Neuronal stem cell (in vitro differentiated cells): Measurements from ENCODE around the gene ELANE.
A peak's percentile ranks its signal among the peaks of the same experiment; 100 is the strongest.

Source experiments
- DNase-seq: peaks from one replicate; pipeline ENCODE4 v3.0.0-alpha.2; 2013; ENCODE audit warnings: low spot score
- H2AFZ ChIP-seq: one replicate; pipeline ENCODE4 v1.6.1; 2013; ENCODE audit warnings: mild to moderate bottlenecking, low read length, inconsistent platforms
- H2AK5ac ChIP-seq: 2 replicates; pipeline ENCODE4 v1.6.1; 2013; ENCODE audit warnings: low read depth, mild to moderate bottlenecking, inconsistent platforms, low read length, moderate library complexity, mixed read lengths
- H2BK120ac ChIP-seq: 2 replicates; pipeline ENCODE4 v1.6.1; 2013; ENCODE audit warnings: low read depth, mild to moderate bottlenecking, inconsistent platforms, low read length, moderate library complexity, mixed read lengths
- H2BK12ac ChIP-seq: one replicate; pipeline ENCODE4 v1.6.1; 2013; ENCODE audit warnings: low read length, inconsistent platforms
- H2BK15ac ChIP-seq: 2 replicates; pipeline ENCODE4 v1.6.1; 2013; ENCODE audit warnings: mild to moderate bottlenecking, low read length, inconsistent platforms, mixed read lengths
- H2BK5ac ChIP-seq: one replicate; pipeline ENCODE4 v1.6.1; 2013; ENCODE audit warnings: inconsistent platforms, mild to moderate bottlenecking, low read length, moderate library complexity
- H3K14ac ChIP-seq: one replicate; pipeline ENCODE4 v1.6.1; 2013; ENCODE audit warnings: low read length, inconsistent platforms
- H3K18ac ChIP-seq: 2 replicates; pipeline ENCODE4 v1.6.1; 2013; ENCODE audit warnings: low read length, inconsistent platforms
- H3K23ac ChIP-seq: 2 replicates; pipeline ENCODE4 v1.6.1; 2013; ENCODE audit warnings: low read depth, mild to moderate bottlenecking, mixed read lengths, low read length, inconsistent platforms; ENCODE audit not compliant: poor library complexity
- H3K27ac ChIP-seq: replicated peaks from 3 replicates; pipeline ENCODE4 v1.5.1; 2013; ENCODE audit warnings: low read length, inconsistent platforms
- H3K27me3 ChIP-seq, 3 experiments: 2 replicates each; pipeline ENCODE4 v1.6.1; 2013; ENCODE audit warnings: low read length in 3 of 3, mild to moderate bottlenecking in 2 of 3, inconsistent platforms in 1 of 3, low read depth in 1 of 3, mixed read lengths in 1 of 3, moderate library complexity in 1 of 3; ENCODE audit not compliant: control insufficient read depth in 3 of 3, insufficient read depth in 3 of 3
- H3K36me3 ChIP-seq, 2 donors: replicated peaks in 1 of 2; 2 replicates each; pipeline ENCODE4 v1.6.1; 2013; ENCODE audit warnings: low read length in 2 of 2; ENCODE audit not compliant: control insufficient read depth in 2 of 2, insufficient read depth in 2 of 2
- H3K4ac ChIP-seq: 2 replicates; pipeline ENCODE4 v1.6.1; 2013; ENCODE audit warnings: inconsistent platforms, mild to moderate bottlenecking, low read length, moderate library complexity
- H3K4me1 ChIP-seq, 2 donors: 1 replicate in 1 of 2; 2 replicates in 1 of 2; pipeline ENCODE4 v1.6.1; 2013; ENCODE audit warnings: low read length in 2 of 2, low read depth in 1 of 2; ENCODE audit not compliant: control insufficient read depth in 2 of 2, insufficient read depth in 1 of 2
- H3K4me2 ChIP-seq: one replicate; pipeline ENCODE4 v1.6.1; 2013; ENCODE audit warnings: mild to moderate bottlenecking, low read length, inconsistent platforms; ENCODE audit not compliant: insufficient read depth, poor library complexity, severe bottlenecking
- H3K4me3 ChIP-seq, 2 donors: 2 replicates each; pipeline ENCODE4 v1.5.1; 2013; ENCODE audit warnings: low read length in 2 of 2, mild to moderate bottlenecking in 2 of 2, inconsistent platforms in 1 of 2, moderate library complexity in 1 of 2
- H3K79me1 ChIP-seq: one replicate; pipeline ENCODE4 v1.6.1; 2013; ENCODE audit warnings: low read depth, mild to moderate bottlenecking, inconsistent platforms, low read length, moderate library complexity
- H3K9ac ChIP-seq: one replicate; pipeline ENCODE4 v1.6.1; 2013; ENCODE audit warnings: mild to moderate bottlenecking, low read depth, low read length, inconsistent platforms; ENCODE audit not compliant: poor library complexity
- H3K9me3 ChIP-seq, 2 donors: replicated peaks in 1 of 2; 2 replicates each; pipeline versions ENCODE3 to v1.6.1; 2013; ENCODE audit warnings: low read length in 2 of 2, mild to moderate bottlenecking in 2 of 2, inconsistent platforms in 1 of 2, low read depth in 1 of 2, mixed read lengths in 1 of 2, moderate library complexity in 1 of 2; ENCODE audit not compliant: control insufficient read depth in 2 of 2, insufficient read depth in 1 of 2
- H4K8ac ChIP-seq: one replicate; pipeline ENCODE4 v1.6.1; 2013; ENCODE audit warnings: low read depth, mild to moderate bottlenecking, inconsistent platforms, low read length, moderate library complexity
- H4K91ac ChIP-seq: one replicate; pipeline ENCODE4 v1.6.1; 2013; ENCODE audit warnings: low read length, low read depth, mild to moderate bottlenecking, inconsistent platforms; ENCODE audit not compliant: poor library complexity
- WGBS, 2 donors: extraction: QIAGEN DNeasy Blood & Tissue Kit; methylation state at CpG; one replicate each; pipeline ENCODE4 v1.1.7; 2013; ENCODE audit warnings: missing lambda C conversion rate in 2 of 2, mixed read lengths in 1 of 2; ENCODE audit not compliant: insufficient read length in 2 of 2, insufficient replicate concordance in 1 of 2; ENCODE audit errors: extremely low coverage in 2 of 2; 5-methylcytosine and 5-hydroxymethylcytosine counted together

The ELANE gene

DNA sequence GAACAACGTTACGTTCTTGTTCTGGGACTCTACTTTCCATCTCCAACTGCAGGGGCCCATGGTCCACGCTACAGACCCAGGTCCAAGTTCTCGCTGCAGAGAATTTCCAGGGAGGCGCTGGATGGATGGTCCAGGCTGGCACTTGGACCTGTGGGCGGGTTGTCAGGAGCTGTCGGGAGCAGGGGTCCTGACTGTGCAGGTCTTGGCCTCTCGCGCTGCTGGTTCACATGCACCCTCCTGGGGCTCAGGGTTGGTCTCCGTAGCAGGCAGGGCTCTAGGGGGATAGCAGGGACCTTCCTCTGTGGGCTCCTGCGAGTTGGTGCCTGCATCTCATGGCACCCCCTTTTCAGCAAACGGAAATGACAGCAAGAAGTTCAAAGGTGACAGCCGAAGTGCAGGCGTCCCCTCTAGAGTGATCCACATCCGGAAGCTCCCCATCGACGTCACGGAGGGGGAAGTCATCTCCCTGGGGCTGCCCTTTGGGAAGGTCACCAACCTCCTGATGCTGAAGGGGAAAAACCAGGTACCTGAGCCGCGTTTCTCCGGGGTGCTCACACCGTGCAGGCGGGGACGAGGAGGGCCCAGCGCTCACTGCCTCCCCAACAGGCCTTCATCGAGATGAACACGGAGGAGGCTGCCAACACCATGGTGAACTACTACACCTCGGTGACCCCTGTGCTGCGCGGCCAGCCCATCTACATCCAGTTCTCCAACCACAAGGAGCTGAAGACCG lies 48.3 kb upstream of the ELANE start:
- Histone ChIP-seq H3K4me1 (peaks cover 18 to 32% of the 10 kb centered on the region in 2 donors), H4K91ac (no peak overlapping the region), H2AK5ac (no peak overlapping the region), H3K18ac (no peak overlapping the region), H3K23ac (no peak overlapping the region), H2BK5ac (no peak overlapping the region), H3K9ac (no peak overlapping the region), H3K14ac (no peak overlapping the region), H2BK120ac (no peak overlapping the region), H3K9me3 (no peaks in the 10 kb centered on the region), H3K4ac (no peak overlapping the region), H3K27ac (no peak overlapping the region), H4K8ac (no peak overlapping the region), H2AFZ (no peak overlapping the region), H2BK15ac (no peak overlapping the region), H3K27me3 (no peaks in the 10 kb centered on the region), H3K36me3 (peaks cover 77 to 100% of the 10 kb centered on the region in 2 donors), H3K4me3 (no peak overlapping the region), H3K4me2 (no peak overlapping the region), H3K79me1 (peaks cover 42% of the 10 kb centered on the region), H2BK12ac (no peak overlapping the region)
- no peak for DNase-seq
- no CpG with 5 or more reads among the region's 31 CpGs for whole genome bisulfite sequencing, 2 donors

DNA sequence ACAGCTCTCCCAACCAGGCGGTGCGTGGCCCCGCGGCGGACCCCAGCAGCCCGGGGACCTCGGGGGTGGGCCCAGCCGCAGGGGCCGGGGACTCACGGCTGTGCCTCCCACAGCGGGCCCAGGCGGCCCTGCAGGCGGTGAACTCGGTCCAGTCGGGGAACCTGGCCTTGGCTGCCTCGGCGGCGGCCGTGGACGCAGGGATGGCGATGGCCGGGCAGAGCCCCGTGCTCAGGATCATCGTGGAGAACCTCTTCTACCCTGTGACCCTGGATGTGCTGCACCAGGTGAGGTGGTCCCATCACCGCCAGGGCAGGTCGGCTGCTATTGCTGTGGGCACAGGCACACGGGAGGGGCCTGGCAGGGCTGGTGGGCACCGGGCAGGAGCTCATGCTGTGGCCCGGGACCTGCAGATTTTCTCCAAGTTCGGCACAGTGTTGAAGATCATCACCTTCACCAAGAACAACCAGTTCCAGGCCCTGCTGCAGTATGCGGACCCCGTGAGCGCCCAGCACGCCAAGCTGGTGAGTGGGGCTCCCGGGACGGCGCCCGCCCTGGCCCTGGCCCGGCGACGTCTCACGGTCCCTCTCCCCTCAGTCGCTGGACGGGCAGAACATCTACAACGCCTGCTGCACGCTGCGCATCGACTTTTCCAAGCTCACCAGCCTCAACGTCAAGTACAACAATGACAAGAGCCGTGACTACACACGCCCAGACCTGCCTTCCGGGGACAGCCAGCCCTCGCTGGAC lies 47.5 kb upstream of the ELANE start:
- Histone ChIP-seq H3K4me3 (no peak overlapping the region), H2BK5ac (no peak overlapping the region), H3K79me1 (peaks cover 46% of the 10 kb centered on the region), H2AK5ac (no peak overlapping the region), H2BK120ac (peak overlapping the region; percentile 61), H3K4me2 (no peak overlapping the region), H3K23ac (peak overlapping the region; percentile 55), H3K9me3 (no peaks in the 10 kb centered on the region), H3K4me1 (peaks cover 13 to 27% of the 10 kb centered on the region in 2 donors), H3K4ac (no peak overlapping the region), H3K27ac (no peak overlapping the region), H4K91ac (no peak overlapping the region), H3K14ac (no peak overlapping the region), H2BK15ac (no peak overlapping the region), H3K9ac (no peak overlapping the region), H3K27me3 (no peaks in the 10 kb centered on the region), H2BK12ac (no peak overlapping the region), H2AFZ (no peak overlapping the region), H3K36me3 (peaks cover 78 to 100% of the 10 kb centered on the region in 2 donors), H4K8ac (no peak overlapping the region), H3K18ac (peak overlapping the region; percentile 28)
- no CpG with 5 or more reads among the region's 53 CpGs for WGBS, 2 donors
- no peak for DNase-seq

DNA sequence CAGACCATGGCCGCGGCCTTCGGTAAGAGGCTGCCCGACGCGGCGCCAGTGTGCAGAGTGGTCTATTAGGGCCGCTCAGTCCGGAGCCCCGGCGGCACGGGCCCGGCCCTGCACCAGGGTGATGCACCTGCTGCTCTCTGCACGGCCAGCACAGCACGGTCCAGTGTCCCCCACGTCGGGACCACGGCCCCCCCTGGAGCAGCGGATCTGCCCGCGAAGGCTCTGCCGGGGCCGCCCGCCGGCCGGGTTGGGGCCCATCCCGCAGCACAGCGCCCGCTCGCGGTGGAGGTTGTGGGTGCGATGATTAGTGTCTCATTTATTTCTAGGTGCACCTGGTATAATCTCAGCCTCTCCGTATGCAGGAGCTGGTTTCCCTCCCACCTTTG lies 46.9 kb upstream of the ELANE start:
- Histone ChIP-seq H3K4me3 (no peak overlapping the region), H3K27ac (no peak overlapping the region), H4K91ac (no peak overlapping the region), H2AK5ac (no peak overlapping the region), H2BK12ac (no peak overlapping the region), H3K14ac (no peak overlapping the region), H3K9ac (peak overlapping the region; percentile 21), H3K18ac (peak overlapping the region; percentile 28), H3K23ac (peak overlapping the region; percentile 55), H3K79me1 (peaks cover 46% of the 10 kb centered on the region), H3K4me1 (peaks cover 10 to 24% of the 10 kb centered on the region in 2 donors), H2BK5ac (no peak overlapping the region), H3K27me3 (no peaks in the 10 kb centered on the region), H3K36me3 (peaks cover 80 to 100% of the 10 kb centered on the region in 2 donors), H2AFZ (no peak overlapping the region), H3K4me2 (peak overlapping the region; percentile 11), H2BK15ac (no peak overlapping the region), H2BK120ac (peak overlapping the region; percentile 61), H4K8ac (no peak overlapping the region), H3K9me3 (no peaks in the 10 kb centered on the region), H3K4ac (no peak overlapping the region)
- WGBS, 2 donors = no CpG with 5 or more reads among the region's 33 CpGs
- DNase-seq = no peak
